ENCODE results near the gene SH3RF3. TPM values are rescaled to one million over a fixed set of nuclear protein-coding genes. Genes with fewer than 3 reads are reported as not detected.

Gene SH3RF3
- total RNA-seq, 1 donor from 2014 or later = 10.8 TPM

DNA sequence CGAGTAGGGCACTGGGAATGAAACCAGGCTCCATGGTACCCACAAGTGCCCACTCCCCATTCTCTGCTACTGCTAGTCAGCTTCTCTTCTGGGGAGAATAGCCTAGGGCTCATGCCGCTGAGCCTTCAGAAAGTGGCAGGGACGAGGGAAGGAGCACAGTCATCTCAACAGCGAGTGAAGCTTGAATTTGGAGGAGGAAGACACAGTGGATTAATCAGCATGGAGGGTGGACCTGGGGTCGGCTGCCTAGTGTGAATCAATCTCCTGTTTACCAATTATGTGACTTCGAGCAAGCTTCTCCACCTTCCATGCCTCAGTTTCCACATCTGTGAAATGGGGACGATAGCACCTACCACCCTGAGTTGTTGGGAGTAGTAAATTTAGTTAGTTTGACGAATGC lies 327.8 kb downstream of the SH3RF3 start:
- H3K9me3 ChIP-seq = no peaks in the 10 kb centered on the region
- no peak overlapping the region for H3K27ac ChIP-seq
- peaks cover 0 to 8% of the 10 kb centered on the region in 2 donors for H3K36me3 ChIP-seq
- H3K4me1 ChIP-seq = no peaks in the 10 kb centered on the region
- TF ChIP-seq POLR2A (IDR thresholded peaks at IDR 0.05) (no peak), POLR2AphosphoS5 (IDR thresholded peaks at IDR 0.05; ENCODE audit: insufficient read depth in 1 of 2, low read depth in 1 of 2) (no peak)
- TF ChIP-seq, protein P1, sequence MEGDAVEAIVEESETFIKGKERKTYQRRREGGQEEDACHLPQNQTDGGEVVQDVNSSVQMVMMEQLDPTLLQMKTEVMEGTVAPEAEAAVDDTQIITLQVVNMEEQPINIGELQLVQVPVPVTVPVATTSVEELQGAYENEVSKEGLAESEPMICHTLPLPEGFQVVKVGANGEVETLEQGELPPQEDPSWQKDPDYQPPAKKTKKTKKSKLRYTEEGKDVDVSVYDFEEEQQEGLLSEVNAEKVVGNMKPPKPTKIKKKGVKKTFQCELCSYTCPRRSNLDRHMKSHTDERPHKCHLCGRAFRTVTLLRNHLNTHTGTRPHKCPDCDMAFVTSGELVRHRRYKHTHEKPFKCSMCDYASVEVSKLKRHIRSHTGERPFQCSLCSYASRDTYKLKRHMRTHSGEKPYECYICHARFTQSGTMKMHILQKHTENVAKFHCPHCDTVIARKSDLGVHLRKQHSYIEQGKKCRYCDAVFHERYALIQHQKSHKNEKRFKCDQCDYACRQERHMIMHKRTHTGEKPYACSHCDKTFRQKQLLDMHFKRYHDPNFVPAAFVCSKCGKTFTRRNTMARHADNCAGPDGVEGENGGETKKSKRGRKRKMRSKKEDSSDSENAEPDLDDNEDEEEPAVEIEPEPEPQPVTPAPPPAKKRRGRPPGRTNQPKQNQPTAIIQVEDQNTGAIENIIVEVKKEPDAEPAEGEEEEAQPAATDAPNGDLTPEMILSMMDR (IDR thresholded peaks at IDR 0.05) = no peak
- no peak overlapping the region for H3K4me3 ChIP-seq
- intact Hi-C loops (cut with DNase I) = no loop called here
- no peaks in the 10 kb centered on the region for H3K27me3 ChIP-seq
- DNase-seq (ENCODE audit: extremely low spot score in 2 of 2) = no peak

DNA sequence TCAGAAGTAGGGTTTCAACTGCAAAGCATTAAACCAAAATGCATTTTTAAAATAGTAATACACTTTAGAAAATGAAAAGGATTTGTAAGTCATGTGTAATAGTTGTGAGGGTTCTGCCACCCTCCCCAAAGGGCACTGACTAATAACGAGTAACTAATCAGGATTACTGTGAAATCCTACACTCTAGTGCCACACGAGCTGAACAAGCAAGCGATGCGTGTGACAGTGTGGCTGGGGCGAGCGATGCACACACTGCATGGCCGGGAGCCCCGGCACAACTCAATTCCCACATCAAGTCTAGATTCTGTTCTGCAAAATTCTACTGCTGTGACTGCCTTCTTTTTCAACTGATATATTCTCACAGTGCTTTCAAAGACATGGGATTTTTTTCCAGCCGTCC lies 328.4 kb downstream of the SH3RF3 start:
- Histone ChIP-seq H3K36me3 (peaks cover 0 to 8% of the 10 kb centered on the region in 2 donors), H3K9me3 (no peaks in the 10 kb centered on the region), H3K4me1 (no peaks in the 10 kb centered on the region), H3K27ac (no peak overlapping the region), H3K27me3 (no peaks in the 10 kb centered on the region), H3K4me3 (no peak overlapping the region)
- no peak for DNase-seq (ENCODE audit: extremely low spot score in 2 of 2)
- TF ChIP-seq POLR2A (IDR thresholded peaks at IDR 0.05) (no peak), POLR2AphosphoS5 (IDR thresholded peaks at IDR 0.05; ENCODE audit: insufficient read depth in 1 of 2, low read depth in 1 of 2) (no peak)
- TF ChIP-seq, protein P1 (IDR thresholded peaks at IDR 0.05) = no peak
- intact Hi-C loops (cut with DNase I) = no loop called here

DNA sequence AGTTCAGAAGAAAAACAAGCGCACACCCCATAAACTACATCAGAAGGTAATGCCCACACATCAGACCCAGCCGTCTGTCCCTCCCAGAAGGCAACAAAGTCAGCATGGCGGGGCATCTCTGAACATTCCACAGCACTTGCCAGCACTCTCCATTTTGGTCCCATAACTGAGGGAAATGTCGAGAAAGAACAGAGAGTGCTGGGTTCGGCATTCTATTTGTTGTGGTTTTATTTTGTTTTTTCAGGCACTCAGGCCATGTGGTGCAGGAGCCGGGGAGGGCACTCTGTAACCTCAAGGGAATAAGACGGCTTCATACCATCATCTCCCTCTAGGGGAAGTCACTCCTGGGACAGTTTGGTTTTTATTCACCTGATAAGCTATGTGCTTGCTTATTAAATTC lies 328.8 kb downstream of the SH3RF3 start:
- no peaks in the 10 kb centered on the region for H3K4me1 ChIP-seq
- intact Hi-C loops (cut with DNase I) = no loop called here
- no peaks in the 10 kb centered on the region for H3K9me3 ChIP-seq
- H3K36me3 ChIP-seq = peaks cover 0 to 8% of the 10 kb centered on the region in 2 donors
- DNase-seq (ENCODE audit: extremely low spot score in 2 of 2) = no peak
- H3K27me3 ChIP-seq = no peaks in the 10 kb centered on the region
- no peak for TF ChIP-seq POLR2AphosphoS5 (IDR thresholded peaks at IDR 0.05; ENCODE audit: insufficient read depth in 1 of 2, low read depth in 1 of 2)
- H3K4me3 ChIP-seq = no peak overlapping the region
- no peak overlapping the region for H3K27ac ChIP-seq

DNA sequence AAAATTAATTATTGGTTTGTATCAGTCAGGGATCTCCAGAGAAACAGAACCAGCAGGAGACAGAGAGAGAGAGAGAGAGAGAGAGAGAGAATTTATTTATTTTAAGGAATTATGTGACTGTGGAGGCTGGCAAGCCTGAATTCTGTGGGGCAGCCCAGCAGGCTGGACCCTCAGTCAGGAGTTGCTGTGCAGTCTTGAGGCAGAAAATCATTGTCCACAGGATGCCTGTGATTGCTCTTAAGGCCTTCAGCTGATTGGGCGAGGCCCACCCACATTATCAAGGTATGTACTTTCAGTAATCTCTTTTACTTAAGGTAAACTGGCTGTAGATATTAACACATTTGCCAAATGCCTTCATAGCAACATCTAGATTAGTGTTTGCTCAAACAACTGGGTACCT lies 329.5 kb downstream of the SH3RF3 start:
- intact Hi-C loops (cut with DNase I) = no loop called here
- Histone ChIP-seq H3K4me3 (no peak overlapping the region), H3K9me3 (no peaks in the 10 kb centered on the region), H3K27me3 (no peaks in the 10 kb centered on the region), H3K27ac (no peak overlapping the region), H3K36me3 (peaks cover 0 to 8% of the 10 kb centered on the region in 2 donors), H3K4me1 (no peaks in the 10 kb centered on the region)
- DNase-seq (ENCODE audit: extremely low spot score in 2 of 2) = no peak
- TF ChIP-seq, protein P1 (IDR thresholded peaks at IDR 0.05) = no peak
- TF ChIP-seq POLR2AphosphoS5 (IDR thresholded peaks at IDR 0.05; ENCODE audit: insufficient read depth in 1 of 2, low read depth in 1 of 2) (no peak), POLR2A (IDR thresholded peaks at IDR 0.05) (no peak)

DNA sequence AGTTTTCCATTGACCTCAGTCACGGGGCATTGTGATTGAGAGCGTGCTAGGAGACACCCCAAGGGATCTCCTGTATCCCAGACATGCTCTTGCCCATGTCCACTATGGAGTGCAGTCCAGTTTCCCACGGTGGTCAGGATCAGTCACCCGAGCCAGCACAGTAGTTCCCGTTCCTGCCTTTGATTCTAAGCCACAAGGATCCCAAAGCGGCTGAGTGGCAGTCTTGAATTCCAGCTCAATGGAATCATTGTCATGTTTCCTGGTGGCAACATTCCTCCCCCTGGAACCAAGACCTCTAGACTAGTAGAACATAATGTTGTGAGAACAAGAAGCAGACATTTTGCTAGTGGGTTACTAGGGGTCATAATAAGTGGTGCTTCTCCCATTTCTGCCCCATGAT lies 330.5 kb downstream of the SH3RF3 start:
- H3K36me3 ChIP-seq = peaks cover 0 to 8% of the 10 kb centered on the region in 2 donors
- TF ChIP-seq, protein P1 (IDR thresholded peaks at IDR 0.05) = no peak
- no peak for TF ChIP-seq POLR2A (IDR thresholded peaks at IDR 0.05)
- no peak for TF ChIP-seq POLR2AphosphoS5 (IDR thresholded peaks at IDR 0.05; ENCODE audit: insufficient read depth in 1 of 2, low read depth in 1 of 2)
- H3K4me3 ChIP-seq = no peak overlapping the region
- H3K27ac ChIP-seq = no peak overlapping the region
- intact Hi-C loops (cut with DNase I) = no loop called here
- no peak for DNase-seq (ENCODE audit: extremely low spot score in 2 of 2)
- H3K9me3 ChIP-seq = no peaks in the 10 kb centered on the region
- no peaks in the 10 kb centered on the region for H3K4me1 ChIP-seq
- no peaks in the 10 kb centered on the region for H3K27me3 ChIP-seq

Measured in vagina (tissue), 2 donors.